Kasumi-1 (cell line): Measurements from ENCODE around the gene NSUN3.
A peak's percentile ranks its signal among the peaks of the same experiment; 100 is the strongest.

Source experiments
- DNase-seq, 2 experiments: peaks; one replicate each; lab custom pipeline; 2025; lab: John Stamatoyannopoulos, UW

Gene NSUN3

DNA sequence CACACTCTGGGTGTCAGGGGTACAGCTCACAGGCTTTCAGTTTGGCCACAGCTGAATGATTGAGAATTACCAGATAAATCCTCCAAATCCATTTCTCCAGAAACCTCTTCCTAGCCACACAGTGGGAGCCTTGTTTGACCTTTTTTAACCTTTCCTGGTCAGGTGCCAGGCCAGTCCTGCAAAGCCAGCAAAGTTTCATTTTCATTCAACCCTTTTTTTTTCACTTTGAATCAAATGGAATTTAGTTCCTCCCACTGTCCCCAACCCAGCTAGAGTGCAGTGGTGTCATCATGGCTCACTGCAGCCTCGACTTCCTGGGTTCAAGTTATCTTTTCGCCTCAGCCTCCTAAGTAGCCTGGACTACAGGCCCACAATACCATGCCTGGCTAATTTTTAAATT is 67.8 kb downstream of the NSUN3 start:
- DNase-seq = no peak

DNA sequence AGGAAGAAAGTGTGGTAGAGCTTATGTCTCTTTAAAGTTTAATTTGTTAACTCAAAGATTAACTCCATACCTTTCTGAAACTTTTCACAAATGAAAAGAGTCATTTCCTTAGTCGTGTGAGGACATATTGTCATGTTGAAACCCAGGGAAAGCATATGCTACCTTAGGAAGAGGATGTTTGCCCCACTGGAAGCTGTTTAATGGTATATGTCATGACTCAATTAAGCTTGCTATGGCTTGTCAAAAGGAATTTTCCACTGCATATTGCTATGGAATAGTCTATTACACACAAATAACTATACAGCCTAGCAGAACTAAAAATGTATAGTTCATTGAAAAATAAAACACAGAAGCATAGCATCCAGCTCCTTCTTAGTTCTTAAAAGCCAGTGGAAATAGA is 69.9 kb downstream of the NSUN3 start:
- no peak for DNase-seq

GRCh38 chr3:94136133-94136532 is 73.3 kb downstream of the NSUN3 start:
- no peak for DNase-seq

GRCh38 chr3:94137377-94137776 is 74.5 kb downstream of the NSUN3 start:
- no peak for DNase-seq

GRCh38 chr3:94146455-94146854 is 83.6 kb downstream of the NSUN3 start:
- no peak for DNase-seq

DNA sequence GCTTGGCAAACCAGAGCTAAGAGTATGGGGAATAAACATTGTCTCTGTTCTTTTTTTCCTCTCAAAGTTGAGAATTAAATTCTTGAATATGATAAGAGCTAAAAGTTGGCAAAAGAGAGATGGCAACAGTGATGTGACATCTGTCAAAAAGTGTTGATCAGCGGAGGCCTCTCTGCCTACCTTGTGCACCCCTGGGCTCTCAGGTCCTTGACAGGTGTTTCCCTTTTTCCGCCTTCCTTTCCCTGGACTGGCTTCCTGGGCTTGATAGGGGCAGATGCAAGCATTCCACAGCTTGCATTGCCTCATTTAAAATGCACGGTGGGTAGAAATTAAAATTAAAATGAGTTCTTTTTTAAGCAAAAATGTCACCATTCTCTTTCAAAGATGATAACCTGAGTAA is 84.2 kb downstream of the NSUN3 start:
- no peak for DNase-seq

GRCh38 chr3:94150113-94150512 is 87.3 kb downstream of the NSUN3 start:
- DNase-seq = no peak

GRCh38 chr3:94156626-94157025 is 93.8 kb downstream of the NSUN3 start:
- DNase-seq = peak in 1 of 2 experiments; percentile 15

GRCh38 chr3:94158512-94158911 is 95.7 kb downstream of the NSUN3 start:
- no peak for DNase-seq

DNA sequence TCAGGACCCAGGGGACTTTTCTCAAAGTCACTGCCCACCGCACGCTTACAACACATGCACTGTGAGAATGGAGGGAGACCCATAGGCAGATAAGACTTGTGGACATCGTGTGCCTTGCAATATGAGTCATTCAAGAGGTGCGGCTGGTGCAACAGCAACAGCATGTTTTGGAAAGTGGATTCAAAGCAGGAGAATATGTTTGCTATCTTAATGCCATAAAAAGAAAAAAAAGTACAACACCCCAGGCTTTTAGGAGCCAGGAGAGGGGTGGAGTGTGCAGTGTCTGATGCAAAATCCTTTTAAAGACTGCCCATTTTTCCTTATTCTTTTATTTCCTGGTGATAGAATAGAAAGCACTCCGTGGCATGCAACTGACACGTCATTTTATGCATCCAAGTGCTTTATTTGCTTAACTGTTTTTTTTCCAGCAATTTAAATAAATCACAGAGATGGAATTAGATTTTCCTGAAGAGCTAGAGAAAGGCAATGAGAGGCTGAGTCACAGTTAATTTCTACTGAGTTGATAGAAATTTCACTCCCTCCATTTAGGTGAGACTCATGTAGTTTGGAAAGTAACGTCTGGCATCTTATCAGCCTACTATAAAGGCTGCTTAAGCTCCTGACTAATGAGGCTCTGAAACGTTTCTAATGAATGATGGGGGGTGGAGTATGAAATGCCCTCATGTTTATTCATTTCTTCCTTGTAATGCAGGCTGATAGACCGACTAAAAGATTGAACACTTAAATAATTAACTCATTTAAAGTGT is 96.4 kb downstream of the NSUN3 start:
- DNase-seq = no peak

- no peak for DNase-seq
Measured at GRCh38 chr3:94162700-94163099, 99.8 kb downstream of the NSUN3 start.

DNA sequence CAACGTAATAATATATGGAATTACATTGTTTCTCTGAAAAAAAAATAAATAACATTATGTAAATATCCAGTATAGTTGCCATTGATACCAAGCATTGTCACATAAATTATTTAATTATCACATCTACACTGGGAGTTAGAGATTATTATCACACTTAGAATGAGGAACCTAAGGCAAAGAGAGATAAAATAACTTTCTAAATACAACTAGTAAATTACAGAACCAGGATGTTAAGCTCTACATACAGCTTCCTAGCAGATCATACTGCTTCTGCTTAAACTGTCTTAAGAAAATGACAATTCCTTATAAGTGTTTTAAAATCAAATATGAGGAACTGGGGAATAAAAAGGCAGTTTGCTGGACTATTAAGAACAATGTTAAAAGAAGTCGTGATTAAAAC is 104.5 kb downstream of the NSUN3 start:
- DNase-seq = peak in 1 of 2 experiments; percentile 1

GRCh38 chr3:94167796-94168195 is 104.9 kb downstream of the NSUN3 start:
- no peak for DNase-seq

DNA sequence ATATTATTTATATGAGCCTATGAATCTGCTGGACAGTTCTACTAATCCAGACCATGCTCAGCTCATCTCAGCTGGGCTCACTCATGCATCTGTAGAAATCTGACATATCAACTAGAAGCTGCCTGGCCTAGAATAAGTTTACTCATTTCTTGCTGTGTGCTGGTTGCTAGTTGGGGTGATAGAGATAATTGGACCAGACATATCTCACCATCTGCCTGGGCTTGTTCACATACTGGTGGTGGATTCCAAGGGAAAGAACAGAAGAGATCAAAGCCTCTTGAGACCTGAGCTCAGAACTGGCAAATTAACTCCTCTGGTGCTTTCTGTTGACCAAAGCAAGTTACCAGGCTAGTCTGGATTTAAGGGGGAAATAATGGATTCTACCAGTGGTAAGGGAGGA is 109.1 kb downstream of the NSUN3 start:
- DNase-seq = no peak

DNA sequence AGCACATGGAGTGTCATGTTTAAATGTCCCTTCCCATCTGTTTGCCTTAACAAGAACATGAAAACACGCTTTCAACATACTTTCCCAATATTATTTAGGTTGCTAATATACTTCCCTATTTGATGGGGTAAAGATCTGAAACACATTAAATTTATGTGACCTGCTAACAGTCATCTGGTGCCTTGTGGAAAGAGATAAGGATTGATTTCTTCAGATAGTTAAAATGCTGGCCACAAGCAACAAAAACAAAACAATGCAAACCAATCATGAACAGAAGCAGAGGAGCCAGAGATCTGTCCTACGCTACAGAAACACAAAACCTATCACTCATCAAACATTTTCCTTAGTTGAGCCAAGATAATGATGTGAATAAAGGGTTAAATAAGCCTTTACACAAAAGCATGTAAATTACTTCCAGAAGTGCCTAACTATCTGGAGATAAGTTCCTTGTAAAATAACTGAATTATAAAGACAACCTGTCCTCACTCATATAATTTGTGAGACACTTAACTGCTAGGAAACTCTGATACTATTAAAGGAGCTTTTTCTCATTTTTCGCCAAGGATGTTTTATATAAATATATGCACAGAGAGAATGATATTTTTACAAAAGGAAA is 109.9 kb downstream of the NSUN3 start:
- no peak for DNase-seq

GRCh38 chr3:94173673-94174434 is 111.0 kb downstream of the NSUN3 start:
- DNase-seq = no peak

GRCh38 chr3:94175677-94176076 is 112.8 kb downstream of the NSUN3 start:
- DNase-seq = no peak

DNA sequence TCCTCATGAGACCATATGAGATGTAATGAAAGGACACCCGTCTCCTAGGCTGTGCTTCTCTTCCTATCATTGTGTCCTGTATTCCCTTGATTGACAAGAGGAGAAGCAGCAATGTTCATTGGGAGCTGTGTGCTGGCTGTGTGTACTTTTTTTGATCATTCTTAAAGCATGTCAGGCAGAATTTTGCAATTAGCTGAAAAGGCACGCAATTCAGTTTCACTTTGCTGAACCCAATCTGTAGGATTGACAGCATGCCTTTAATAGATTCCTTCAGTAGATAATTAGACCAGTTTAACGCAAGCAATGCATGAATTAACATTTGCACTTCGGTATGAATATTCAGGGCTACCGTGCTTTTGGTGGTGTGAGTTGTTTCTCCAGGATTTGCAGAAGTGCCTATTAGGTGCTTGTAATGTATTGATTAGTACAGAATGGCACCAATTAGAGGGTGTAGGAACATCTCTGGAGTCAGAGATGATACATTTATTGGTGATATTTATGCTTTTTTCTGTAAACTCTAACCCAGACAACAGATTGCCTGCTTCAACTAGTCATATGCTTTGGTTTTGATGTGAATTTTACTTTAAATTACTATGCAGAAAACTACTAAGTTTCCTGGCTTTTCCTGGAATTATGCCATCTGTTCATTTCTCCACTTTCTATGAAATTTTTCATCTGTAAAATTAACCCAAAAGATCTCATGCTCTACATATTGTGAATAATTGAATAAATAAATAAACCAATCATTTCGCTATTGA is 114.3 kb downstream of the NSUN3 start:
- DNase-seq = no peak
